Keratinocyte (primary cell): ENCODE results near the gene VAT1L. TPM values are rescaled to one million over a fixed set of nuclear protein-coding genes. Genes with fewer than 3 reads are reported as not detected.

Source experiments
- DNase-seq: peaks from one replicate; pipeline ENCODE4 v3.0.0-alpha.2; 2011; ENCODE audit warnings: low read depth, missing footprints, low spot score
- FAIRE-seq: peaks from 2 replicates; lab custom pipeline; 2011; peaks lifted over from hg19 to GRCh38; lab: Jason Lieb, UNC
- H2AFZ ChIP-seq: 2 replicates; pipeline ENCODE4 v1.6.0; 2012; ENCODE audit warnings: low read length, control low read depth, inconsistent platforms; ENCODE audit not compliant: control insufficient read depth
- H3K27ac ChIP-seq: 2 replicates; pipeline ENCODE4 v1.5.1; 2011; ENCODE audit warnings: low read length; ENCODE audit not compliant: control insufficient read depth, insufficient read depth
- H3K27me3 ChIP-seq: 3 replicates; pipeline ENCODE4 v1.6.0; 2011; ENCODE audit warnings: low read length; ENCODE audit not compliant: control insufficient read depth, insufficient read depth; ENCODE audit errors: extremely low read depth
- H3K36me3 ChIP-seq, 2 experiments: 2 replicates in 1 of 2; 3 replicates in 1 of 2; pipeline ENCODE4 v1.5.1; 2011; ENCODE audit warnings: low read length in 2 of 2, mild to moderate bottlenecking in 1 of 2; ENCODE audit not compliant: control insufficient read depth in 2 of 2, insufficient read depth in 2 of 2; ENCODE audit errors: extremely low read depth in 1 of 2
- H3K4me1 ChIP-seq: 3 replicates; pipeline ENCODE4 v1.5.1; 2011; ENCODE audit warnings: low read length; ENCODE audit not compliant: control insufficient read depth, insufficient read depth; ENCODE audit errors: extremely low read depth
- H3K4me2 ChIP-seq: 3 replicates; pipeline ENCODE4 v1.6.0; 2011; ENCODE audit warnings: low read depth, low read length; ENCODE audit not compliant: control insufficient read depth, insufficient read depth; ENCODE audit errors: extremely low read depth
- H3K4me3 ChIP-seq, 3 experiments: fragments of 200-600 bp in 1 of 3; sonication (generic) in 1 of 3; 2 replicates in 2 of 3; 3 replicates in 1 of 3; pipeline ENCODE4 v1.5.1; 2011 to 2016; ENCODE audit warnings: low read length in 3 of 3, mild to moderate bottlenecking in 3 of 3, control low read depth in 2 of 3, inconsistent platforms in 1 of 3, low read depth in 1 of 3, mixed read lengths in 1 of 3, mixed run types in 1 of 3, moderate library complexity in 1 of 3; ENCODE audit not compliant: control insufficient read depth in 2 of 3, insufficient read depth in 2 of 3; ENCODE audit errors: extremely low read depth in 1 of 3
- H3K79me2 ChIP-seq: 2 replicates; pipeline ENCODE4 v1.6.0; 2012; ENCODE audit warnings: low read length; ENCODE audit not compliant: control insufficient read depth, insufficient read depth
- H3K9ac ChIP-seq: 3 replicates; pipeline ENCODE4 v1.6.0; 2011; ENCODE audit warnings: low read length; ENCODE audit not compliant: control insufficient read depth, insufficient read depth; ENCODE audit errors: extremely low read depth
- H3K9me1 ChIP-seq: 3 replicates; pipeline ENCODE4 v1.6.0; 2011; ENCODE audit warnings: low read length; ENCODE audit not compliant: control insufficient read depth, insufficient read depth; ENCODE audit errors: extremely low read depth
- H3K9me3 ChIP-seq: 2 replicates; pipeline ENCODE4 v1.5.1; 2012; ENCODE audit warnings: low read depth, low read length; ENCODE audit not compliant: control insufficient read depth
- H4K20me1 ChIP-seq: 3 replicates; pipeline ENCODE4 v1.6.0; 2011; ENCODE audit warnings: low read length; ENCODE audit not compliant: control insufficient read depth, insufficient read depth; ENCODE audit errors: extremely low read depth
- EZH2 ChIP-seq: IDR thresholded peaks from one replicate; pipeline ENCODE4 v1.6.1; 2012; ENCODE audit warnings: inconsistent platforms, mild to moderate bottlenecking, low read length, moderate library complexity
- dilution Hi-C: fragments of 300-500 bp; cut with MboI; formaldehyde crosslinking; loops from one replicate; pipeline ENCODE4 v1.7.0; 2020; ENCODE audit warnings: low sequenced_read_pairs; ENCODE audit not compliant: extremely low pct_ligation_motif_present
- polyA plus RNA-seq, 5 experiments: library from polyadenylated mRNA; depleted of rRNA in 3 of 5; stranded (reverse) in 3 of 5; stranded (forward) in 1 of 5; unstranded in 1 of 5; fragments of >200 nt; gene quantifications; 1 replicate in 1 of 5; 2 replicates in 3 of 5; 3 replicates in 1 of 5; pipeline versions ENCODE4 v1.2.1 to v1.2.3, GENCODE V29; 2011 to 2012; ENCODE audit warnings: missing spikeins in 2 of 5, low read depth in 1 of 5, low replicate concordance in 1 of 5
- TF ChIP-seq, protein P1 (sequence below), 3 experiments: IDR thresholded peaks in 1 of 3; conservative IDR thresholded peaks in 1 of 3; optimal IDR thresholded peaks in 1 of 3; 2 replicates in 2 of 3; 3 replicates in 1 of 3; pipeline versions ENCODE3 to v1.5.1; 2011; ENCODE audit warnings: low read length in 3 of 3, mild to moderate bottlenecking in 3 of 3, moderate library complexity in 2 of 3, control low read depth in 1 of 3, inconsistent platforms in 1 of 3; ENCODE audit not compliant: insufficient read depth in 2 of 3; ENCODE audit errors: extremely low read depth in 1 of 3

The VAT1L gene
- polyA plus RNA-seq, 1 donor (not counting 4 experiments of a cell fraction or from before 2014, with no cell fraction given) = not detected

DNA sequence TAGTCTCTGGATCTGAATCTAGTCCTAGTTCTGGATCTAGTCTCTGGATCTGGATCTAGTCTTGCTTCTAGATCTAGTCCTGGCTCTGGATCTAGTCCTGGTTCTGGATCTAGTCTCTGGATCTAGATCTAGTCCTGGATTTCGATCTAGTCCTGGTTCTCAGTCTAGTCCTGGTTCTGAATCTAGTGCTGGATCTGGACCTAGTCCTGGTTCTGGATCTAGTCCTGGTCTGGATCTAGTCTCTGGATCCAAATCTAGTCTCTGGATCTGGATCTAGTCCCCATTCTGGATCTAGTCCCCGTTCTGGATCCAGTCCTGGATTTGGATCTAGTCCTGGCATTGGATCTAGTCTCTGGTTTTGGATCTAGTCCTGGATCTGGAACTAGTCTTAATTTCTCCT, 29.9 kb upstream of the VAT1L start:
- no peak for TF ChIP-seq EZH2
- TF ChIP-seq, protein P1, sequence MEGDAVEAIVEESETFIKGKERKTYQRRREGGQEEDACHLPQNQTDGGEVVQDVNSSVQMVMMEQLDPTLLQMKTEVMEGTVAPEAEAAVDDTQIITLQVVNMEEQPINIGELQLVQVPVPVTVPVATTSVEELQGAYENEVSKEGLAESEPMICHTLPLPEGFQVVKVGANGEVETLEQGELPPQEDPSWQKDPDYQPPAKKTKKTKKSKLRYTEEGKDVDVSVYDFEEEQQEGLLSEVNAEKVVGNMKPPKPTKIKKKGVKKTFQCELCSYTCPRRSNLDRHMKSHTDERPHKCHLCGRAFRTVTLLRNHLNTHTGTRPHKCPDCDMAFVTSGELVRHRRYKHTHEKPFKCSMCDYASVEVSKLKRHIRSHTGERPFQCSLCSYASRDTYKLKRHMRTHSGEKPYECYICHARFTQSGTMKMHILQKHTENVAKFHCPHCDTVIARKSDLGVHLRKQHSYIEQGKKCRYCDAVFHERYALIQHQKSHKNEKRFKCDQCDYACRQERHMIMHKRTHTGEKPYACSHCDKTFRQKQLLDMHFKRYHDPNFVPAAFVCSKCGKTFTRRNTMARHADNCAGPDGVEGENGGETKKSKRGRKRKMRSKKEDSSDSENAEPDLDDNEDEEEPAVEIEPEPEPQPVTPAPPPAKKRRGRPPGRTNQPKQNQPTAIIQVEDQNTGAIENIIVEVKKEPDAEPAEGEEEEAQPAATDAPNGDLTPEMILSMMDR (optimal IDR thresholded peaks at IDR 0.05 in 1 of 3, IDR thresholded peaks at IDR 0.05 in 1 of 3, conservative IDR thresholded peaks at IDR 0.05 in 1 of 3; ENCODE audit: extremely low read depth in 1 of 3, insufficient read depth in 2 of 3, low read length in 3 of 3) = no peak
- Histone ChIP-seq H3K4me3 (no peak overlapping the region), H3K4me2 (no peak overlapping the region), H3K9me3 (no peaks in the 10 kb centered on the region), H3K27ac (no peak overlapping the region), H3K79me2 (no peaks in the 10 kb centered on the region), H3K4me1 (no peaks in the 10 kb centered on the region), H2AFZ (no peak overlapping the region), H3K27me3 (no peaks in the 10 kb centered on the region), H3K9ac (no peak overlapping the region), H3K36me3 (no peaks in the 10 kb centered on the region), H4K20me1 (no peaks in the 10 kb centered on the region), H3K9me1 (no peaks in the 10 kb centered on the region)
- DNase-seq (no peak), FAIRE-seq (no peak)
- dilution Hi-C loops = no loop called here

- Histone ChIP-seq H3K27me3 (no peaks in the 10 kb centered on the region), H4K20me1 (no peaks in the 10 kb centered on the region), H3K9me1 (no peaks in the 10 kb centered on the region), H3K4me1 (no peaks in the 10 kb centered on the region), H3K4me2 (no peak overlapping the region), H3K9me3 (no peaks in the 10 kb centered on the region), H2AFZ (no peak overlapping the region), H3K79me2 (no peaks in the 10 kb centered on the region), H3K4me3 (no peak overlapping the region), H3K9ac (no peak overlapping the region), H3K27ac (no peak overlapping the region), H3K36me3 (no peaks in the 10 kb centered on the region)
- no peak for TF ChIP-seq EZH2
- TF ChIP-seq, protein P1 (optimal IDR thresholded peaks at IDR 0.05 in 1 of 3, IDR thresholded peaks at IDR 0.05 in 1 of 3, conservative IDR thresholded peaks at IDR 0.05 in 1 of 3; ENCODE audit: extremely low read depth in 1 of 3, insufficient read depth in 2 of 3, low read length in 3 of 3) = no peak
- DNase-seq = no peak
- dilution Hi-C loops = no loop called here
- no peak for FAIRE-seq
These were observed 29.2 kb upstream of the VAT1L start for GRCh38 chr16:77759201-77759600.
